Measurements from ENCODE around the gene CLDN20. TPM values are rescaled to one million over a fixed set of nuclear protein-coding genes. Genes with fewer than 3 reads are reported as not detected.

CLDN20 gene, protein sequence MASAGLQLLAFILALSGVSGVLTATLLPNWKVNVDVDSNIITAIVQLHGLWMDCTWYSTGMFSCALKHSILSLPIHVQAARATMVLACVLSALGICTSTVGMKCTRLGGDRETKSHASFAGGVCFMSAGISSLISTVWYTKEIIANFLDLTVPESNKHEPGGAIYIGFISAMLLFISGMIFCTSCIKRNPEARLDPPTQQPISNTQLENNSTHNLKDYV
- 0.29 TPM for total RNA-seq

DNA sequence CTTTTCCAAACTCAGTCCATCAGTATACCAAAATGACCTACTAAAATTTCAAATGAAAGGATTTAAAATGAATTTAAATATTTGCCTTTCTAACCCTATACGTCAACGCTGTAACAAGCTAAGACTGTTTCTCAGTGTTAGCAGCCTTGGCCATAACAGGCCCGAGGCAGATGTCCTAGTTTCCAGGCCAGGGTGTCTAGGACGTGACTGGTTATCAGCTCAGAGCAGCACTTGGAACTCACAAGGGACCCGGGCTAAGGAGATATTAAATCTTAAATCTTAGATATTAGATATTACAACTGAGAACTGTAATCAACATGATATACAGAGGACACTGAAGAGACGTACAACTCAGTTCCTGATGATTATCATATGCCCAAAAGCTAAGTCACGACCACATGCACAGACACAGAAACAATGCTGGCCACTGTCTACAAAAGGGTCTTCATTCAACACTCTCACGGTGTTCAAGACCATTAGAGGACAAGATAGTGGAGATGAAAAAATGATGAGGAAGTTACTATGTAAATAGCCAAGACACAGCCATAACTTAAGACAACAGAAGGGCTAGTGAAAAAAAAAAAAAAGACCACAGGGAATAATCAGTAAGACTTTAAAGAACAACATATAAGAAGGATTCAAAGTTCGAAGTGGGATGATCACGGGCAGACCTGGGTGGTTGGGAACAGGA is at the start of gene CLDN20:
CLDN20 (plus strand) TSS at position 641 of the 691 bp plus-strand sequence. CDS start 11,707 bp downstream, outside the sequence.

GRCh38 chr6:155314092-155314772 is 50.4 kb downstream of the CLDN20 start, which contains the start of gene TFB1M:
Gene TFB1M (minus strand): TSS chr6:155314484. CDS start chr6:155314428, 56 bp downstream.

Other genes starting within 250 kb of the CLDN20 start
- 19.5 TPM for gene TFB1M, start 50.5 kb downstream of the CLDN20 start, total RNA-seq
- 2.1 TPM for gene NOX3, start 191.8 kb downstream of the CLDN20 start, total RNA-seq